ENCODE data around the gene ZNF585A. TPM values are rescaled to one million over a fixed set of nuclear protein-coding genes. Genes with fewer than 3 reads are reported as not detected.

The ZNF585A gene
- total and polyA plus RNA-seq, 2 of the 4 experiments (the other 2 are of a cell fraction), result 6.2 to 9.5 TPM

DNA sequence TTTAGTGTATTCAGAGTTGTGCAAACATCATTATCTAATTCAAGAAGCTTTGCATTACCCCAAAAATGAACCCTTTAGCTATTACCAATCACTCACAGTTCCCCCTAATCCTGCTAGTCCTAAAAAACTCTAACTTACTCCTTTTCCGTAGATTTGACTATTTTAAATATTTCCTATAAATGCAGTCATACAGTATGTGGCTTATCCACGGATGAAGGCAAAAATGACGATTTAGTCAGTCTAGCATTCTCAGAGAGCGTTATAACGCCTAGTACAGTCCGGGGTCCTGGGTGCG, 44.9 kb upstream of the ZNF585A start:
- TF ChIP-seq, protein P1, sequence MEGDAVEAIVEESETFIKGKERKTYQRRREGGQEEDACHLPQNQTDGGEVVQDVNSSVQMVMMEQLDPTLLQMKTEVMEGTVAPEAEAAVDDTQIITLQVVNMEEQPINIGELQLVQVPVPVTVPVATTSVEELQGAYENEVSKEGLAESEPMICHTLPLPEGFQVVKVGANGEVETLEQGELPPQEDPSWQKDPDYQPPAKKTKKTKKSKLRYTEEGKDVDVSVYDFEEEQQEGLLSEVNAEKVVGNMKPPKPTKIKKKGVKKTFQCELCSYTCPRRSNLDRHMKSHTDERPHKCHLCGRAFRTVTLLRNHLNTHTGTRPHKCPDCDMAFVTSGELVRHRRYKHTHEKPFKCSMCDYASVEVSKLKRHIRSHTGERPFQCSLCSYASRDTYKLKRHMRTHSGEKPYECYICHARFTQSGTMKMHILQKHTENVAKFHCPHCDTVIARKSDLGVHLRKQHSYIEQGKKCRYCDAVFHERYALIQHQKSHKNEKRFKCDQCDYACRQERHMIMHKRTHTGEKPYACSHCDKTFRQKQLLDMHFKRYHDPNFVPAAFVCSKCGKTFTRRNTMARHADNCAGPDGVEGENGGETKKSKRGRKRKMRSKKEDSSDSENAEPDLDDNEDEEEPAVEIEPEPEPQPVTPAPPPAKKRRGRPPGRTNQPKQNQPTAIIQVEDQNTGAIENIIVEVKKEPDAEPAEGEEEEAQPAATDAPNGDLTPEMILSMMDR (conservative IDR thresholded peaks at IDR 0.05; ENCODE audit: low read depth, low read length), result no peak
- no peak for TF ChIP-seq USF2 (IDR thresholded peaks at IDR 0.05; ENCODE audit: low read depth, low read length)
- TF ChIP-seq RFX5 (IDR thresholded peaks at IDR 0.05; ENCODE audit: low read depth, low read length), result no peak
- no peak for TF ChIP-seq ELK1 (IDR thresholded peaks at IDR 0.05; ENCODE audit: borderline replicate concordance, low read depth, low read length)
- no peak for TF ChIP-seq MAFK (IDR thresholded peaks at IDR 0.05; ENCODE audit: low read depth, low read length)
- TF ChIP-seq RCOR1 (IDR thresholded peaks at IDR 0.05; ENCODE audit: insufficient replicate concordance, low read length), result no peak
- TF ChIP-seq FOS (IDR thresholded peaks at IDR 0.05; ENCODE audit: low read depth, low read length), result no peak
- Histone ChIP-seq H2BK20ac (ENCODE audit: low read depth, low read length) (no peak overlapping the region), H3K27ac (ENCODE audit: insufficient read depth, low read length) (peak overlapping the region; percentile 96), H3K56ac (ENCODE audit: extremely low read depth, insufficient read depth, low read length) (peak overlapping the region; percentile 54; the same call in 1 of the 2 replicates), H3K79me1 (ENCODE audit: low read depth in 1 of 2, low read length in 2 of 2) (peaks cover 10 to 20% of the 10 kb centered on the region in 2 experiments), H2AK9ac (replicated peaks; ENCODE audit: low read depth, low read length, poor library complexity) (peak overlapping the region; percentile 92), H3K4me1 (ENCODE audit: control insufficient read depth, insufficient read depth, low read length) (no peaks in the 10 kb centered on the region), H4K91ac (ENCODE audit: insufficient read depth, low read depth, low read length) (0 out of 2 replicates have a peak overlapping the region, but pooled peaks have one; percentile 39), H4K5ac (ENCODE audit: low read depth, low read length) (peak overlapping the region; percentile 91), H4K20me1 (ENCODE audit: insufficient read depth, low read length) (no peaks in the 10 kb centered on the region), H3K36me3 (ENCODE audit: control insufficient read depth, insufficient read depth, low read length) (peaks cover 6% of the 10 kb centered on the region), H3K18ac (ENCODE audit: low read depth, low read length) (no peak overlapping the region), H3K9me3 (ENCODE audit: control insufficient read depth, insufficient read depth, low read length) (no peaks in the 10 kb centered on the region), H3K4me2 (ENCODE audit: low read depth, low read length) (peak overlapping the region; percentile 85), H4K8ac (ENCODE audit: low read depth in 2 of 2, low read length in 2 of 2) (peak overlapping the region; percentile 98 to 100), H3K23ac (ENCODE audit: low read depth, low read length) (no peak overlapping the region), H2BK120ac (ENCODE audit: low read depth, low read length) (0 out of 2 replicates have a peak overlapping the region, but pooled peaks have one; percentile 35), H2AFZ (replicated peaks; ENCODE audit: low read length, poor library complexity) (peak overlapping the region; percentile 98), H2BK5ac (ENCODE audit: low read depth, low read length, poor library complexity, severe bottlenecking) (peak overlapping the region; percentile 77), H3K4ac (ENCODE audit: low read depth, low read length) (peak overlapping the region; percentile 47; the same call in 1 of the 2 replicates), H3K14ac (replicated peaks; ENCODE audit: low read depth, low read length) (peak overlapping the region; percentile 75), H3K9ac (ENCODE audit: low read depth, low read length) (peak overlapping the region; percentile 97), H2AK5ac (ENCODE audit: low read depth, low read length) (no peak overlapping the region), H3K4me3 (ENCODE audit: insufficient read depth, low read depth, low read length) (peak overlapping the region; percentile 66), H3K27me3 (ENCODE audit: control insufficient read depth, insufficient read depth, low read length) (no peaks in the 10 kb centered on the region), H2BK15ac (ENCODE audit: low read depth, low read length) (no peak overlapping the region), H3K9me1 (ENCODE audit: insufficient read depth, low read length) (no peaks in the 10 kb centered on the region)
- 0% methylated on average over 5 of the region's 7 CpGs; no CpG with 5 or more reads in 1 of the 2 experiments for WGBS, 2 experiments (ENCODE audit: extremely low coverage in 2 of 2, insufficient read length in 1 of 2)
- ATAC-seq (ENCODE audit: low read depth) (no peak), DNase-seq (no peak)
- intact Hi-C loops (cut with micrococcal nuclease) (loop anchor here (5.0 kb wide), 1 partner anchor 155 kb away; the partner anchor contains the start of gene ZNF527), in situ Hi-C loops (cut with MboI; ENCODE audit: low sequenced_read_pairs) (loop anchor here (25.0 kb wide), 1 partner anchor 1005 kb away; the partner anchor contains the start of genes ZNF146 and ZNF565), dilution Hi-C loops (cut with HindIII; ENCODE audit: low sequenced_read_pairs, unreplicated experiment) (no loop called here)
- ChIA-PET CTCF (interaction anchor here (1.6 kb wide), 1 partner anchor 11 kb away, joined by 3 read pairs; no protein-coding TSS in a partner anchor), POLR2A (ENCODE audit: unreplicated experiment) (interaction anchor here (0.5 to 1.1 kb wide), 4 partner anchors 11 to 100 kb away, joined by 3 to 7 read pairs (median 4); no protein-coding TSS in a partner anchor)
- BruUV-seq (replicated peaks), result no TSS peak
